ENCODE measurements around the gene SGSM1.
"Not testable (repeated sequence)": the region's sequence is repeated elsewhere in the genome, so short reads cannot be mapped to it uniquely, and the experiment has no call there.

The SGSM1 gene

DNA sequence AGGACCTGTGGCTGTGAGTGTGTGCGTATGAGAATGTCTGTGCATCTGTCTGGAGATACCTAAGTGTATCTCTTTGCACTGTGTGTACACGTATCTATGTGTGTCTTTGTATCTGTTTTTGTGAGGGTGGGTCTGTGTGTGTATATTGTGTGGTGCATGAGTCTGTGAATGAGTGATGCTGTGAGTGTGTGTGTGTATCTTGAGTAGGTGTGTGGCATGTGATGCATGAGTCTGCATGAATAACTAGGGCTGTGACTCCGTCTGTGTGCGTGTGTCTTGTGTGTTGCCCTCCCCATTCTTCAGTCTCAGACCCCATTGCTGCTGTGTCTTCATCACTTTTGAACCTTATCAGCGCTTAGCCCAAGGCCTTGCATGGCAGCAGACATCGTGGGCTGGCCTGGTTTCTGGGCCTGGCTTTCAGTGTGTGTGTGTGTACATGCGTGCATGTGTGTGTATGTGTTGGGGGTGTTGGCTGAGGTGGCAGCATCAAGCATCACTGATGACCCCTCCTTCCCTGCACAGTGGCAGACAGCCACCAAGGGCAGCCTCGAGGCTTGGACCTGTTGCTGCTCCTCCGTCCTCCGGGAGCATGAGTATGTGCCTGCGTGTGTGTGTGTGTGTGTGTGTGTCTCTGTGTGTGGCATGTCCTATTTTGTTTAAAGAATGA lies 1.4 kb downstream of the SGSM1 start:
- no peak for DNase-seq (ENCODE audit: low spot score)

DNA sequence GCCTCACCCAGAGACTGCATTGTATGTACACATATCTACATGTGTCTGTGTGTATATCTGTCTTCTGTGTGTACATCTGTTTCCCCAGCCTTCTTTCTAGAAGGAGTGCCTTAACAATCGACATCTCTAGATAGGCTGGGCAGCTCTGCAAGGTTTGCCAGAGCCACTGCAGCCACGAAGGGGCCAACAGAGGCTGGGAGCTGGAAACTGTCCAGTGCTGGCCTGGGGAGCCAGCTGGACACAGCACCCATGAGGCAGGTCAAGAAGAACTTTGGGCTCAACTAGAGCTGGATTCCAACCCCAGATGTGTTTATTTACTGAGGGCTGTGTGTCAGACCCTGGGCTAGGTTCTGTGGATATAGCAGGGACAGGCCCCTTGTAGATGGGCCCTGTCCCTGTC lies 3.3 kb downstream of the SGSM1 start:
- no peak for DNase-seq (ENCODE audit: low spot score)

DNA sequence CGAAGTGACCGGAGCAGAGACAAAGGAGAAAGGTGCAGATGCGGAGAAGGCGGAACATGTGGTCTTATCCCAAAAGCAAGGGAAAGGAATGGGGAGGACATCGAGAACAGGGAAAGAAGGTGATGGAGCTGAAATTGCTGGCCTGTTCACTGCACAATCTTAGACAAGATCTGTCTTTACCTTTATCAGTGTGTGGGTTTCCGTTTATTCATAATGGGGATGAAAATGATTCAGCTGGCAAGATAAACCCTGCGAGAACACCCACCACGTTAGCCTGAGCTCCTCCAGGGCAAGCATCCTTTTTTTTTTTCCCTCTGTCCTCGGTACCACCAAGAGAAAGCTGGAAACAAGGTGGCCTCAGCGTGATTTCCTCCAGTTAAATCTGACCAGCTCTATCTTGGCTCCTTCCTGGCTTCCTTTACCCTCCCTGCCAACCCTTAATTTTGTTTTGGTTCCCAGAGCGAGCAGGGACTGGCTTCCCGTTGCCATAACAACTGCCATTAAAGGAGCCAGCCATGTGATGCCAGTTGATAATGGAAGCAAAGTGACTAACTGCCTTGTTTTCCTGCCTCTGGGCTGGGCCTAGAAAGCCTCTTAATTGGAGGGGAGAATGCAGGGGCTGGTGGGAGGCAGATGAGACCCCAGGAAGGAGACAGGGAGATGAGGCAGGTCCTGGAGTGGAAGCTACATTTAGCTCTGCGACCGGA lies 4.2 kb downstream of the SGSM1 start:
- no peak for DNase-seq (ENCODE audit: low spot score)

DNA sequence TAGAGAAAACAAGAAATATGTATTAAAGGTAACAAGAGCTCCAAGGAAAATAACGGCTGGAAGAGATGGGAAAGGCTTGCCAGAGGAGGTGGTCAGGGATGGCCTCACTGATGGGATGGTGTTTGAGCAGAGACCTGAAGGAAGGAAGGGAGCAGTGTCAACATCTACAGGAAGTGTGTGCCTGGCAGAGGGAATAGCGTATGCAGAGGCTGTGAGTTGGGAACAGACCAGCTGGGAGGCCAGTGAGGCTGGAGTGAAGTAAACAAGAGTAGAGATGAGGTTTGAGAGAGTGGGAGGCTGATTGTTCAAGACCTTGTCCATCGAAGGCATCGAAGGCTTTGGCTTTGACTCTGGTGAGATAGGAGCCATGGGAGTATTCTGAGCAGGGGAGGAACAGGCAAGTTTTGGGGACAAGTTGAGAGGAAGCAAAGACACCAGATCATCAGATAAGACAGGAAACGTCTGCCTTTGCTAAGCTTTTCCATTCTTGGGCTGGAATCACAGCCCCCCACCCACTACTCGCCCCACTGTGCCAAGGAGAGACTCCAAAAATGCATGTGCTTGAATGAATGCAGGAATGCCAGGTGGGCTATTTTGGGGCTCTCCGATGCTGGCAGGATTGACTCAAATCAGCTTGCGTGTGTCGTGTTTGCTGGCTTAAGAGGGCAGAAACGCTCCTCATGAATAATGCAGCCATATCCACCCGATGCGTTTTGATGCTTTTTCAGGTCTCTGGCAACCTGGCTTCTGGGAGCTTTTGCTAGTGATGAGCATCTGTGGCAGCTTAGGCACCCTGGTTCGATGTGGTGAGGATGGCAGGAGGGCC lies 7.2 kb downstream of the SGSM1 start:
- no peak for DNase-seq (ENCODE audit: low spot score)

DNA sequence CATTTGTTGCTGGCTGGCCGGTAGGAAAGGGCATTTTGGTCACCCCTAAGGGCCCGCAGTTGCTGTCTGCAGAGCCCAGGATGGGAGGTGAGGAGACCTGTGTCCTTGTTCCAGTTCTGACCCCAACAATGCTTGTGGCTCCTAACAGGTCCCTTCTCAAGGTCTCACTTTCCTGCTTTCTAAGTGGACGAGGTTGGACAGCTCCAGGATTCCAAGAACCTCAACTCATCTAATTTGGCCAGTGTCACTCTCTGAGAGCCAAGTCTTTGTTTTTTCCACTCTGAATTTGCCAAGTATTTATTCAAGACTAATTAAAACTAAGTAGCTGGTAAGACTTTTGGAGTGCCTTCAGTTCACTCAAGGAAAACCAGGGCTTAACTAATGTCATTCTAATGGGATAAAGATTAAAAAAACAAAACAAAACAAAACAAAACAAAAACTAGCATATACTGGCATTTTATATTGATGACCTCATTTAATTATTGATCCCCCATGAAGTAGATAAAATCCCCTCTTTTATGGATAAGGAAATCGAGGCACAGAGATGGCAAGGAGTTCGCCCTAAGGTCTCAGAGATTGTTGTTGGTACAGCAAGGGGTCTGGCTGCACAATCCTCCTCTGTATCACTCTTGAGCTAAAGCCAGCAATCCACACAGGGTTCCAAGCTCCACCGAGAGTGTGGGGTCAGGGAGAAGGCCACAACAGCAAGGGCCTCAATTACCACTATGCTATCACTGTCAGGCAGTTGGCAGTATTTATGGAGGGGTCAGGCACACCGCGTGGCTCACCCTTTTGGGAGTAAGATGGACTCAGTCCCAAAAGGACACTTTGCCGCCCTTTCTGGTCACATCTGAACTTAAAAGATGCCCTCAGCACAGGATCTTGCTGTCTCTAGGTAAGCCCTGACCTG lies 8.1 kb downstream of the SGSM1 start:
- DNase-seq (ENCODE audit: low spot score): no peak

DNA sequence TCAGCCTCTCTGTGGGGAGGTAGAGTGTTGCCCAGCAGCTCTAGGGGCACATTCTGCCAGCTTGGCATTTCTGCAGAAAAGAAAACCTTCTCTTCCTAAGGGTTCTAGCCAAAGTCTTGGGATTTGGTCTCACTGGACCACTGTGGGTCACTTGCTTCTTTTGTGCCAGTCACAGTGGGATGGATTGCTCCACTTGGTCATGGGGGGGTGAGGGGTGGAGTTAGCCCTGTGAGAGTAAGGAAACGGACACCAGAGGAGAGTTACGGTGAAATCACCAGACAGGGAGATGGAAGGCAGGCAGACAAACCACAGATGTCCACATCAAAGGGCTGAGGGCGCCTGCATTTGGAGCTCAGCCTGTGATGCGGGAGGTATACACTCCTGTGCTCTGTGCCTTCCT lies 10.8 kb downstream of the SGSM1 start:
- DNase-seq (ENCODE audit: low spot score): no peak

DNA sequence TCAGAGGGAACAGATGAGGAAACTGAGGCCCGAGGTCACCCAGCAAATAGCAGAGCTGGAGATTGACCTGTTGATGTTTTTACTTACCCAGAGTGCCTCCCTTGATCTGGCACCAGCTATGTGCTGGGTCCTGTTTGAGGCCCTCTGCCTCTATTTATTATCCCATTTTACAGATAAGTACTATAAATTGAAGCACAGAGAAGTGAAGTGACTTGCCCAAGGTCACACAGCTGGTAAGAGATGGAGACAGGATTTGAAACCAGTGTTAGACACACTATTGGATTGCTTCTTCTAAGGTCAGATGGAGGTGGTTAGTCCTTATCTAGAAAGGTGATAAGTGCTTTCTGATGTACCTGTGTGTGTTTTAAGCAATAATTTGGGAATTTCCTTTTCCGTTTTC lies 13.5 kb downstream of the SGSM1 start:
- DNase-seq (ENCODE audit: low spot score): no peak

DNA sequence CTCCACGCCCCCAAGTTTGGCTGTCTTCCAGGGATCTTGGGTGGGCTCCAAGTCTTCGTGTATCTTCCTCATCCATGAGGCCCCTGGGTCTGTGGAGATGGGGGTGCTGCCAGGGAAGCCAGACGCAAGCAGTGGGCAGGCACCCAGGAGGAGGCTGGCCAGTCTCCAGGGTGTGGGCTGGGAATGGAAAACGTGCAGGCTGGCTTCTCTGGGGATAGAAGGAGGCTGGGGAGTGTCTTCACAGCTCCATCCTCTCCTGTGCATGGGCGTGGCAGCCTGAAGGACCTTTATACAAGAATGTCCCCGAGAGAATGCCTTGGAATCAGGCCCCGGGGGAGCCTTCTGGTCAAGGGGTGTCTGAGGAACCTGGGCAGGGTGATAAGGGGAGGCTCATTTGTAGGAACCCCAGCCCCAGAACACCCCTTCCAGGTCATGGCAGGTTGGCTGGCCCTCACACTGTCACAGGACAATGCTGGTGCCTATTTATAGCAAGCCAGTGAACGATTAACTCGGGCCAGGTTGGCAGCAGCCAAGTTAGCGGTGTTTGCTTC lies 14.0 kb downstream of the SGSM1 start:
- no peak for DNase-seq (ENCODE audit: low spot score)

DNA sequence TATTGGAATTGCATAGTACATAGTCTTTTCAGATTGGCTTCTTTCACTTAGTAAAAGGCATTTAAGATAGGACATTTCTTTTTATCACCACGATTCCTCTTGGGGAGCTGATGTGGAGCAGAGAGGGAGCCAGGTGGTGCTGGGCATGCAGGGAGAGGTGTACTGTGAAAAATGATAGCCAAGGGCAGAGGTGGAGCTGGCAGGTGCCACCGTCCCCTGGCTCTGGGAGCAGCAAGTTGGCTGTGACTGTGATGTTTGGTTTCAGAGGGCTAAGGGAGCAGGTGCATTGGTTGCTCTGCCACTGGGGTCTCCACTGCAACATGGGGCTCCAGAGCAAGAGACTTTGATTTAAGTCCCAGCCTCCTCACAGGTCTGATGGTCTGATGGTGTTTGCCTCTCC lies 16.5 kb downstream of the SGSM1 start:
- DNase-seq (ENCODE audit: low spot score): no peak

DNA sequence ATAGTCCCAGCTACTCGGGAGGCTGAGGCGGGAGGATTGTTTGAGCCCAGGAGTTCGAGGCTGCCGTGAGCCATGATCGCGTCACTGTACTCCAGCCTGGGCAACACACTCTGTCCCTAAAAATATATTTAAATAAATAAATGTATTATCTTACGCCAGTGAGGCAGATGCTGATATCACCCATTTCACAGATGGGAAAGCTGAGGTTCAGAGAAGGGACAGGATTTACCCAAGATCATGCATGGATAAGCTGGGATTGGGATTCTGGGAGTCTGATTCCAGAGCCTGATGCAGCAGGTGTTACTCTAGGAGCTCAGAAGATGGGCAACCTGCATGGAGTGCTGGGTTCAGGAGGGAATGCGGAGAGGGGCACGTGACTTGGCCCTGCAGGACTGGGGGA lies 17.8 kb downstream of the SGSM1 start:
- no peak for DNase-seq (ENCODE audit: low spot score)

DNA sequence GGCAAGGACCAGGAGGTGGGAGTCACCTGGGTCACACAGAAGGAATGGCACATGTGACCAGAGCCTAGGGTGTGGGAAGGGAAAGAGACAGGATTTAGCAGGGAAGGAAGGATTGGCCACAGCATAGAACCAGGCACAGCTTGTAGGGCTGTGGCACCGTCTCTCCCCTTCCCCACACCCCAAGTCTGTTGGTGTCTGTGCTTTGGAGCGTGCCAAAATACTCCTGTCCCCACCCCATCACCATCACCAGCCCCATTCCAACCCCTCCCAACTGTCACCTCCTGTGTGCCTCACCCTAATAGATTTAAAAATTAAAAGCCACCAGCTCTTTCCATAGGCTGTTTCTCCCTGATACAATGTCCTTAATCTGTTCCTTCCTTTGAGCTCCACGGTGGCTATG lies 18.2 kb downstream of the SGSM1 start:
- DNase-seq (ENCODE audit: low spot score): no peak

DNA sequence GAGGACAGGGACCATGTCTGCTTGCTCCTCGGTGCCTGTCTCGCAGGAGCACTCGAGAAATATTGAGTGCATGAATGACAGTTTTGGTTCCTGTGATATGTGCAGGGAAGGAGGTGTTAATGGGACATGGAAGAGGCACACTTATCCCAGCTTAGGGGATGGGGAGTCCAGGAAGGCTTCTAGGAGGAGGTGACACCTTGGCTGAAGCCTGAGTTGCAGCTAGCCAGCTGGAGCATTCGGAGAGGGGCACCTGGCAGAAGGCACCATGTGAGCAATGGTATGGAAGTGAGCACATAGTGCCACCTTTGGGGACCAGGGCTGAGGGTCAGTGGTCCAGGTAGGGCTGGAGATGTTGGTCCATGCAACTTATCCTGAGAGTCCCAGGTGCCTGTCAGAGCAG lies 18.9 kb downstream of the SGSM1 start:
- no peak for DNase-seq (ENCODE audit: low spot score)

DNA sequence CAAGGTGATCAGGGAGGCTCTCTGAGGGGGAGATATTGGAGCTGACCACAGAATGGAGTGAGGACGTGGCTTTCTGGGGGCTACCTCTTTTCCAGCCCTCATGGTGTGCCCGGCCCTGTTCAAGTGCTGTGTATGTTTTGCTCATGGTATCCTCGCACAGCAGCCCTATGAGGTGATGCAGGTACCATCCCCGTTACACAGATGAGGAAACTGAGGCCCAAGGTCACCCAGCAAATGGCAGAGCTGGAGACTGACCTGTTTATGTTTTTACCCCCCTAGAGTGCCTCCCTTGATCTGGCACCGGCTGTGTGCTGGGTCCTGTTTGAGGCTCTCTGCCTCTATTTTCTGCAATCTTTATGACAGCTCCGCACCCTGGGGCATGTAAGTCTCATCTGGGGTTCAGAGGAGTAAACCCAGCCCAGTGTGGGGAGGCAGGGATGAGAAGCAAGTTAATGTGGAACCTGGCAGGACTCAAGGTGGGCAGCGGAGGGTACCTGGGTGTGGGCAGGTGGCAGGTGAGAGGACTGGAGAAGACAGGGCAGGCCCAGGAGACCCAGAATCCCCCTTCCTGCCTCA lies 20.8 kb downstream of the SGSM1 start:
- DNase-seq (ENCODE audit: low spot score): no peak

DNA sequence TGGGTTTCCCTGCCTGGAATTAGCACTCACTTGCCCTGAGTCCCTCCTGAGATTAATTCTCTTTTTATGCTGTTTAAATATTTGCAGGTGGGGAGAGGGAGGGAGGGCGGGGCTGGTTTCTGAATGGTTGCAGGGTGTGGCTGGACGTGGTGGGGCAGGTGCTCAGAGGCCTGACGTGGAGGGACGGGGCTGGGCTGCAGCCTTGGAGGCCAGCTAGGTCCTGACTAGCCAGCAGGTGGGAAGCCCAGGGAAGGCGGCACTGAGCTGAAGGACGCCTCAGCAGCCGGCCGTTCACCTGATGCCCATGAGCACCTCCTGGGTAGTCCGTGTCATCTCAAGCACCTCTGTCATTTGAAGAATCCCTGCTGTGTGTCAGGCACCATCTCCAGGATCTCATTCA lies 21.3 kb downstream of the SGSM1 start:
- DNase-seq (ENCODE audit: low spot score): no peak

DNA sequence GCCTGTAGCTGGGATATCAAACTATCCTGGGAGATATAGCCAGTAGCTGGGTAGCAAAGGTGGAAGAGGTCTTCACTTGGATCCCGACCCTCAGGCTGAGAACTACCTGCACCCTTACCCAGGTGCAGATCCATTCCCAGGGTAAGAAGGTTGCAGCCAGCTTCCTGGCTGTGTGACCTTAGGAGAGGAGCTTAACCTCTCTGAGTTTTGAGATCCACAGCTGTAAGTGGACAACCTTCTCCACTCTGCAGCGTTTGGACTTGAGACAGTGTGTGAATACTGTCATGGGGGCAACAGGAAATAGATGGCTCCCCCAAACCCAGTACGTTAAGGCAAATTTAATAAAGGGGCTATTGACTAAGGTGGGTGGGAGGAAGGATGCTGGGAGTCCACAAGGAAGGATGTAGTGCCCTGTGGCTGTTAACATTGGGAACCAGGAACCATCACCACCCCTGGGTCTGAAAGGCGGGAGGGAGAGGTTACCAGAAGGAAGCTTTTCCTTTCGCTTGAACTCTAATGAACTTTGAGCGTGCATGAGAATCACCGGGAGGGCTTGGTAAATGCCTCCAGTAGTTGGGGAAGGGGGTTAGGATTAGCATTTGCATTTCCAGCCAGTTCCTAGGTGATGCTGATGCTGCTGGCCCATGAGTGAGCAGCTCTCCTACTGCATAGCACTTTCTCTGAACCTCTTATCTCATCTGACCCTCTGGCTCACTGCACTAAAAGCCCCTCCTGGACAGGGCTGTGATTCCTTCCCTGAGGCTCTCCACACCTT lies 24.4 kb downstream of the SGSM1 start:
- DNase-seq (ENCODE audit: low spot score): no peak

DNA sequence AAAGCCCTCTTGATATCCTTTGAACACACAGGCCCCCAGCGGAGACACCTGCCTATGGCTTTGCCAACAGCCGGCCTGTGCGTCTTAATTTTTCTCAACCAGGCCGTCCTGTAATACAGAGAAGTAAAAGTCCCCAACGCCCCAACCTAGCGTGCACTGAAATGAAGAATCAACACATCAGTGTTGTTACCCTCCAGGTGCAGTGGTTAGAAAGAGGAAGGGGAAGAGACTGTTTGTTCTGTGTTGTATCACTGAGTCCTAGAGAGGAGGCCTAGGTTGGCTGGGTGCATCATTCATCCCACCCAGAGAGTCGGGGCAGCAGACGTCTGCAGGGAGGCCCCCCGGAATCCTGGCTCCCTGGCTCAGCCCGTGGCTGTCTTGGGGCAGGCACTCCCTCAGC lies 25.7 kb downstream of the SGSM1 start:
- no peak for DNase-seq (ENCODE audit: low spot score)

DNA sequence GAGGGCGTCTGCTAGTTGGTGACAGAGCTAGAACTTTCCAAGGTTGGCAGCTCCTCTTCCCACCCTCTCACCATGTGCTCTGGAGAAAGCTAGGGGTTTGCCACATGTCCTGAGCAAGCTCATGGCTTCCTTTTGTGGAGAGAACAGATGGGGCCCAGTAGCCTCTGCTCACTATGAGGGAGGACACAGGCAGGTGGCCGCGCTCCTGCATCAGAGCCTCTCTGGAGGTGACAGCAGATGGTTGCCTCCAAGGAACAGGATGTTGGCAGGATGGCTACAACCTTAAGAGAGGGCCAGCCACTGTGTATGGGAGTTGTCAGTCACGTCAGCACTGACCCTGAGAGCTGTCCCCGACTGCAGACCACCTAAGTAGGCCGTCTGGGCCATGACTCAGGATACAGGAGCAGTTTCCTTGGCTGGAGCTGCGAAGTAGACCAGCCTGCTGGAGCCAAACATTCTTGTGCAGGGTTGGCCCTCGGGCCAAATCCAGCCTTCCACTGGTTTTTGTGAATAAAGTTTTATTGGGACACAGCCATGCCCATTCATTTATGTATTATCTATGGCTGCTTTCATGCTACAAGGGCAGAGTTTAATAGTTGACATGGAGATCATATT lies 28.0 kb downstream of the SGSM1 start:
- DNase-seq (ENCODE audit: low spot score): no peak

DNA sequence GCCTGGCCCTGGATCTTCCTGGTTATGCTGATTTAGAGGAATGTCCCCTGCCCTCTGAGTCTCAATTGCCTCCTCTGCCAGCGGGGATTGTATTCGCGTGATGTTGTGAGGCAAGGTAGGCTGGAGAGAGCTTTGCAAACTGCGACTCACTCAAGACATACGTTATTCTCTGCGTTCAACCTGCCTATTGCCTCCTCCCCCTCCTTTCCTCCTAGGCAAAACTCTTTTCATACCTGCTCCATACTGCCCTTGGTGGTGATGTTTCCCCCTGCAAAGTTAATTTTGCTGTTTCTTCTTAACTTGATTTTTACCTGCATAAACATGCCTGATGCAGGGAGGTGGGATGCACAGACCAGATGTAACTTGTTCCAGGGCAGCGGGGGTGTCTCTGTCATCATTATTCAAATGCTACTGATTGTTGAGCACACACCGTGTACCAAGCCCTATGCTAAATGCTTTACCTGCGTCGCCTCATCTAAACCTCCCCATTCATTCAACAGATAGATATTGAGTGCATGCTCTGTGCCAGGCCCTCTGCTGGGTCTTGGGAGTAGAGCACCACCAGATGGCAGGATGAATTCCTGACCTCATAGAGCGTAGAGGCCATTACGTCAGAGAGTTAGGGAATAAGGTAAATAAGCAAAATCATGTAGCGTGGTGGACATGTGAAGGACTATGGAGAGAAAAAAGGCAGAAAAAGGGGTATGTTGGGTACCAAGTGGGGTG lies 29.0 kb downstream of the SGSM1 start:
- DNase-seq (ENCODE audit: low spot score): no peak

DNA sequence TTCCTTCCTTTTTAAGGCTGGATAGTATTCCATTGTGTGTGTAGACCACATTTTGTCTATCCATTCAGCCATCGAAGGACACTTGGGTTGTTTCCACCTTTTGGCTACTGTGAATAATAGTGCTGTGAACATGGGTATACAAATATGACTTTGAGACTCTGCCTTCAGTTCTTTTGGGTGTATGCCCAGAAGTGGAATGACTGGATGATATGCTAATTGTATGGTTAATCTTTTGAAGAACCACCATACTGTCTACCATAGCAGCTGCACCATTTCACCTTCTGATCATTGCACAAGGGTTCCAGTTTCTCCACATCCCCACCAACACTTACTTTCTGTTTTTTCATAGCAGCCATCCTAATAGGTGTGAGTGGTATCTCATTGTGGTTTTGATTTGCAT lies 30.3 kb downstream of the SGSM1 start:
- no peak for DNase-seq (ENCODE audit: low spot score)

DNA sequence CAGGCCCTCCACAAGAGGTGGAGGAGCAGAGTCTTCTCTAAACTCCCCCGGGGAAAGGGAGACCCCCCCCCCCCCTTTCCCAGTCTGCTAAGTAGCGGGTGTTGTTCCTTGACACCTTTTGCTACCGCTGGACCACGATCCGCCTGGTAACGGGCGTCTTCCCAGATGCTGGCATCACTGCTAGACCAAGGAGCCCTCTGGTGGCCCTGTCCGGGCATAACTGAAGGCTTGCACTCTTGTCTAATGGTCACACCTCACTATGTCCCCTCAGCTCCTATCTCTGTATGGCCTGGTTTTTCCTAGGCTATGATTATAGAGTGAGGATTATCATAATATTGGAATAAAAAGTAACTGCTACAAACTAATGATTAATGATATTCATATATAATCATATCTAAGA lies 31.5 kb downstream of the SGSM1 start:
- not testable (repeated sequence) for DNase-seq (ENCODE audit: low spot score)

Data from hematopoietic multipotent progenitor cell treated with erythropoietin and hydrocortisone succinate and interleukin-3 and kit ligand, for 17 days (in vitro differentiated cells).